Kasumi-1 (cell line): ENCODE measurements around the gene SCGB1D4.
"Not testable (repeated sequence)": the region's sequence is repeated elsewhere in the genome, so short reads cannot be mapped to it uniquely, and the experiment has no call there.

Source experiments
- DNase-seq, 2 experiments: peaks; one replicate each; lab custom pipeline; 2025; lab: John Stamatoyannopoulos, UW

Gene SCGB1D4, protein sequence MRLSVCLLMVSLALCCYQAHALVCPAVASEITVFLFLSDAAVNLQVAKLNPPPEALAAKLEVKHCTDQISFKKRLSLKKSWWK

GRCh38 chr11:62298975-62299374 is at the start of gene SCGB1D4:
Gene SCGB1D4 (minus strand): TSS chr11:62299075. CDS start chr11:62299010, 65 bp downstream.
- DNase-seq, result no peak

GRCh38 chr11:62345861-62346260 is 47.0 kb upstream of the SCGB1D4 start:
- no peak for DNase-seq

DNA sequence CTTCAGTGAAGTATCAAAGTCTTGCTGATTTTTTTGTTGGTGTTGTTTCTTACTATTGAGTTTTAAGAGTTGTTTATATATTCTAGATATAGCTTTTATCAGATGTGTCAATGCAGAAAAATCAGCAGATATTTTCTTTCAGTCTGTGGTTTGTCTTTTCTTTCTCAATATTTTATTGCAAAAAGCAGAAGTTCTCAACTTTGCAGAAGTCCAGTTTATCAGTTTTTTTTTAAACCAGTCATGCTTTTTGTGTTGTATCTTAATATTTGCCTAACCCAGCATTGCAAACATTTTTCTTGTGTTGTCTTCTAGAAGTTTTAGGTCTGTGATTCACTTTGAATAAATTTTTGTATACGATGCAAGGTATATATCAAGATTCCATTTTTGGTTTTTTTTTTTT is 45.3 kb upstream of the SCGB1D4 start:
- DNase-seq, result peak; percentile 56 to 76

DNA sequence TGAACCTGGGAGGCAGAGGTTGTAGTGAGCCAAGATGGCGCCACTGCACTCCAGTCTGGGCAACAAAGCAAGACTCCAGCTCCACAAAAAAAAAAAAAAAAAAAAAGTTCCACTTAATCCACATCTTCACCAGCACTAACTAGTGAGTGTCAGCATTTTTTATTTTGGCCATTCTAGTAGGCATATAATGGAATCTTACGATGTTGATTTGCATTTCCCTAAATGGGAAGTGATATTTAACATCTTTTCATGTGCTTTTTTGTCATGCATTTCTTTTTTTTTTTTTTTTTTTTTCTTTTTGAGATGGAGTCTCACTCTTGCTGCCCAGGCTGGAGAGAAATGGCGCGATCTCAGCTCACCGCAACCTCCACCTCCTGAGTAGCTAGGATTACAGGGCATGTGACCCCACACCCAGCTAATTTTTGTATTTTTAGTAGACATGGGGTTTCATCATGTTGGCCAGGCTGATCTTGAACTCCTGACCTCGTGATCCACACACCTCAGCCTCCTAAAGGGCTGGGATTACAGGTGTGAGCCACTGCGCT is 44.8 kb upstream of the SCGB1D4 start:
- DNase-seq, result not testable (repeated sequence)

DNA sequence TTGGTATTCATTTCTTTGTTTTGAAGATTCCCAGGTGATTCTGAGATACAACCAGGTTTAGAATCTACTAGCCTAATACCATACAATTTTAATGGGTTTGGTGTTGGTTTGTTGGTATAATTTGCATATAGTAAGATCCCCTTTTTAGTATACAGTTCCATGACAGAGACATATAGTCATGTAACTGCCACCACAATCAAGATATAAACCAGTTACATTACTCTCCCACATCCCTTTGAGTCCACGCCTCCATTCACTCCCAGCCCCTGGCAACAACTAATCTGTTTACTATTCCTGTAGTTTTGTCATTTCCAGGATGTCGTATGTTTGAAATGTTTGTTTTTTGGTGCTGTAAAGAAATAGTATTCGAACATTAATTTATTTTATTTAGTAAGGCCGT is 42.7 kb upstream of the SCGB1D4 start:
- DNase-seq, result no peak

GRCh38 chr11:62340269-62340901 is 41.5 kb upstream of the SCGB1D4 start:
- peak; percentile 75 to 79 for DNase-seq

GRCh38 chr11:62338218-62338617 is 39.3 kb upstream of the SCGB1D4 start:
- DNase-seq, result no peak

DNA sequence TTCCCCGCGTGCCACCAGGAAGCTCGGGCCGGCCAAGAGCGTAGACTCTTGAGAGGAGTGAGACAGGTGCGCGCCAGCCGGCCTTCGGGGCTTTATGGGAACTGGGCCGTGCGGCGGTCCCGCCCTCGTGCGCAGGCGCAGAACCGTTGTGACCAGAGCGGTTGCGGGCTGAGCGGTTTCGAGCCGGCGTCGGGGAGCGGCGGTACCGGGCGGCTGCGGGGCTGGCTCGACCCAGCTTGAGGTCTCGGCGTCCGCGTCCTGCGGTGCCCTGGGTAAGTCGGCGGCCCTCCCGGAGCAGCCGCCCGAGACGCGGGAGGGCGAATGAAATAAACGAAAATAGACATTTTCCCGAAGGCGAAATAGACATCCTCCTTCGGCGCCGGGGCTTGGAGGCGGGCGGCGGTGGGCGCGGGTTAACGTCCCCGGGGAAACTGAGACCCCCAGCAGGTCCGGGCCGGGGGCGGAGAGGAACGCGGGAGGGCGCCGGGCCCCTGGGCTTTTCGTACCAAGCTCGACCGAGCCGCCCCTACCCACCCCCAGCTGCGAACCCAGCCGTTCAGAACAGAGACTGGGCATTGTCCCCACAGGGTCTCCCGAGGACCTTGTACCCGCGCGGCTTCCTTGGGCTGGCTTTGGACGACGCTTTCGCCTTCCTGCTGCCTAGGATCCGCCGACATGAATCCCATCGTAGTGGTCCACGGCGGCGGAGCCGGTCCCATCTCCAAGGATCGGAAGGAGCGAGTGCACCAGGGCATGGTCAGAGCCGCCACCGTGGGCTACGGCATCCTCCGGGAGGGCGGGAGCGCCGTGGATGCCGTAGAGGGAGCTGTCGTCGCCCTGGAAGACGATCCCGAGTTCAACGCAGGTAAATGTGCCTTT is 38.7 kb upstream of the SCGB1D4 start, which contains the start of gene ASRGL1:
TSS of gene ASRGL1 (plus strand) at position 146 of the 879 bp plus-strand sequence. CDS start at position 676, 530 bp downstream.
- DNase-seq, result peak in 1 of 2 experiments; percentile 31

DNA sequence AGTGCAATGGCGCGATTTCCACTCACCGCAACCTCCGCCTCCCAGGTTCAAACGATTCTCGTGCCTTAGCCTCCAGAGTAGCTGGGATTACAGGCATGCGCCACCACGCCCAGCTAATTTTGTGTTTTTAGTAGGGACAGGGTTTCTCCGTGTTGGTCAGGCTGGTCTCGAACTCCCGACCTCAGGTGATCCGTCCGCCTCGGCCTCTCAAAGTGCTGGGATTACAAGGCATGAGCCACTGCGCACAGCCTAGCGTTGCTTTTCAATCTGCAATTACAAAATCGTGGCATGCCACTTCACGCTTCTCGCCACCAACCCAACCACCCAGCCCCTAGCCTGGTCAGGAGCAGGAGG is 38.1 kb upstream of the SCGB1D4 start:
- not testable (repeated sequence) for DNase-seq

DNA sequence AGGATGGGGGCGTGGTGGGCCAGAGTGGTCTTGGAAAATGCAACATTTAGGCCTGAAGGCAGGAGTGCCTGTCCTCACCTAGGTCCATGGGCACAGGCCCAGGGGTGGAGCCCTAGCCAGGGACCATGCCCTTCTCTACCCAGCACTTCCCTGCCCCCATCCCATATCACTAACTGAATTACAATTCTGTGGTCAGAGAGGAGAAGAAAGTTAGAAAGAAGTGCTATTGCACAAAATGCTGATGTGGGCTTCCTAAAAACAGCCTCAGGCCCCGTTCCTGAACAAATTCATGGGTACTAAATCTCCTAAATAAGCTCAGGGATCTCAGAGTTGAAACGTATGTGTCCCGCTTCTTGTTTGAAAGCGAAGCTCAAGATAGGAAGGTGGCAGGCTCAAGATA is 34.9 kb upstream of the SCGB1D4 start:
- no peak for DNase-seq

DNA sequence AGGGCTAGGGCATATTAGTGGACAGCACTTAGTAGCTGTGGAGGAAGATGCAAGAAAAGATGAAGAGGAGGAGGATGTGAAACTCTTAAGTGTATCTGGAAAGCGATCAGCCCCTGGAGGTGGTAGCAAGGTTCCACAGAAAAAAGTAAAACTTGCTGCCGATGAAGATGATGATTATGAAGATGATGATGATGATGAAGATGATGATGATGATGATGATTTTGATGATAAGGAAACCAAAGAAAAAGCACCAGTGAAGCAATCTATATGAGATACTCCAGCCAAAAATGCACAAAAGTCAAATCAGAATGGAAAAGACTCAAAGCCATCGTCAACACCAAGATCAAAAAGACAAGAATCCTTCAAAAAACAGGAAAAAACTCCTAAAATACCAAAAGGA is 32.4 kb upstream of the SCGB1D4 start:
- DNase-seq, result not testable (repeated sequence)

- DNase-seq, result not testable (repeated sequence)
Observed at GRCh38 chr11:62327541-62327940, 28.7 kb upstream of the SCGB1D4 start.

- DNase-seq, result not testable (repeated sequence)
Observed at GRCh38 chr11:62326719-62327118, 27.8 kb upstream of the SCGB1D4 start.

DNA sequence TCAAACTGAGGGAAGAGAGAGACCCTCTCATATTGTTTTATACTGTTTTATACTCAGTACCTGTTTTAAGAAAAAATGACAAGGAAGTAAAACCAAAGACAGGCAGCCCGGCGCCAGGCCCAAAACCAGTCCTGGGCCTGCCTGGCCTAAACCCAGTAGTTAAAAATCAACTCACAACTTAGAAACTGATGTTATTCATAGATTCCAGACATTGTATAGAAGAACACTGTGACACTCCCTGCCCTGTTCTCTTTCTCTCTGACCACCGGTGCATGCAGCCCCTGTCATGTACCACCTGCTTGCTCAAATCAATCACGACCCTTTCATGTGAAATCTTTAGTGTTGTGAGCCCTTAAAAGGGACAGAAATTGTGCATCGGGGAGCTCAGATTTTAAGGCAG is 26.9 kb upstream of the SCGB1D4 start:
- DNase-seq, result not testable (repeated sequence)

GRCh38 chr11:62324731-62325556 is 26.1 kb upstream of the SCGB1D4 start:
- peak; percentile 85 to 86 for DNase-seq

DNA sequence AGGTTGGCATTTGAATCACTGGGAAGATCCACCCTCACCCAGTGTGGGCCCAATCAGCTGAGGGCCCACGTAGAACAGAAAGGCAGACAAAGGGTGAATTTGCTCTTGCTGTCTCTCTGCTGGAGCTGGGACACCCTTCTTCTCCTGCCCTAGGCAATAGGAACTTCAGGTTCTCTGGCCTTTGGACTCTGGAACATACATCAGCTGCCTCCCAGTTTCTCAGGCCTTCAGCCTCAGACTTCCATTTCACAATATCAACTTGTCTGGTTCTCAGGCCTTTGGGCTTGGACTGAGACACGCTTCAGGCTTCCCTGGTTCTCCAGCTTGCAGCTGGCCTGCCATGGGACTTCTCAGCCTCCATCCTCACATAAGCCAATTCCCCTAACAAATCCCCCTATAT is 23.6 kb upstream of the SCGB1D4 start:
- DNase-seq, result no peak

- DNase-seq, result no peak
Observed at GRCh38 chr11:62315431-62315830, 16.6 kb upstream of the SCGB1D4 start.

DNA sequence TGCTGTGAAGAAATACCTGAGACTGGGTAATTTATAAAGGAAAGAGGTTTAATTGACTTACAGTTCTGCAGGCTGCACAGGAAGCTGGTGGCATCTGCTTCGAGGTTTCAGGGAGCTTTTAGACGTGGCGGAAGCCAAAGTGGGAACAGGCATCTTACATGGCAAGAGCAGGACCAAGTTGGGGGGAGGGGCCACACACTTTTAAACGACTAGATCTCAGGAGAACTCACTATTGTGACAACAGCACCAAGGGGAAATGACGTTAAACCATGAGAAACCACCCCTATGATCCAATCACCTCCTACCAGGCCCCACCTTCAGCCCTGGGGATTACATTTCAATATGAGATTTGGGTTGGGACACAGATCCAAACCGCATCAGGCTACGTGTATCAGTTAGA is 11.1 kb upstream of the SCGB1D4 start:
- no peak for DNase-seq

- no peak for DNase-seq
Observed at GRCh38 chr11:62307950-62308349, 9.1 kb upstream of the SCGB1D4 start.

DNA sequence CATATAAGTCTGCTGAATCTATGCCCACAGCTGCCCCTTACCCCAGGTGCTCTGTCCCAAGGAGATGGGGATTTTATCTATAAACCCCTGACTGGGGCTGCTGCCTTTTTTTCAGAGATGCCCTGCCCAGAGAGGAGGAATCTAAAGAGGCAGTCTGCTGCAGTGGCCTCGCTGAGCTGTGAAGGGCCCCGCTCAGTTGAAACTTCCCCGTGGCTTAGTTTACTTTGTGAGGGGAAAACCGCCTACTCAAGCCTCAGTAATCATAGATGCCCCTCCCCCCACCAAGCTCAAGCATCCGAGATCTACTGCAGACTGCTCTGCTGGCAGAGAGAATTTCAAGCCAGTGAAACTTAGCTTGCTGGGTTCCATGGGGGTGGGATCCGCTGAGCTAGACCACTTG is 7.4 kb upstream of the SCGB1D4 start:
- DNase-seq, result no peak

GRCh38 chr11:62295504-62295903 is 3.4 kb downstream of the SCGB1D4 start:
- DNase-seq, result peak; percentile 37 to 60

GRCh38 chr11:62280452-62280851 is 18.4 kb downstream of the SCGB1D4 start:
- no peak for DNase-seq
